Measurements from ENCODE around the gene CARF.

The CARF gene

DNA sequence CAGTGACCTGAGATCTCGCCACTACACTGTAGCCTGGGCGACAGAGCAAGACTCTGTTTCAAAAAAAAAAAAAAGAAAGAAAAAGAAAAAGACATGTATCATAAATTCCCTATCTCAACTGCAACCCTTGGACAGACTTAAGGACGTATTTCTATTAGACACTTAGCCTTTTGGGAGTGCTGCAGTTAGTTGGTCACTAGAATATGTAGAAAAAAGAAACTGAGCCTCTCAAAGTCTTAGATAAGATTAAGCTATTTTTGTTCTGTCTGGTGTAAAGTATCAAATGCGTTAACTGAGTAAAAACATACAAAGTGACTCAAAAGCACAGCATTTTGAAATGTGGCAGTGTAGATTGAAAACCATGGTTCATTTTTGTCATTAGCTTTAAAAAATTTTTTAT, 109.9 kb downstream of the CARF start:
- DNase-seq, result no peak

GRCh38 chr2:203022751-203023150, 110.7 kb downstream of the CARF start:
- DNase-seq, result no peak

DNA sequence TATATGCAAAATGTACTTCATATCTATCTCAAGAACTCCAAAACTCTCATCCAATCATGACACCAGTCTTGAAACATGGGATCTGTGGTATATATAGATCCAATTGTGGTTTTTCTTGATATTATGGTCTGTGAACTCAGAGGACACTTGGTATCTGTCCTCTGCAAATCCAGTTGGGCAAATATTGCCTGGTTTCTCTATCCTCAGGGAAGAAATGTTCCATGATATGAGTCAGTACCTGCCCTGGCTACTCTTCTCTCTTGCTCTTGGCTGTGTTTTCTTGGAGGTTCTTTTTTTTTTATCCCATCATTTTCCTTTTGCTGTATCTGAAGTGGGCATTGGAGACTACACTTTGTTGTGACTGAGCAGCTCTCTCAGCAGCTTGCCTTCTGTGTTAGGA, 113.5 kb downstream of the CARF start:
- DNase-seq, result no peak

GRCh38 chr2:203030545-203030944, 118.5 kb downstream of the CARF start:
- DNase-seq, result no peak

- DNase-seq, result no peak
Measured at GRCh38 chr2:203030991-203031390, 118.9 kb downstream of the CARF start.

- DNase-seq, result no peak
Measured at GRCh38 chr2:203033395-203033794, 121.3 kb downstream of the CARF start.

DNA sequence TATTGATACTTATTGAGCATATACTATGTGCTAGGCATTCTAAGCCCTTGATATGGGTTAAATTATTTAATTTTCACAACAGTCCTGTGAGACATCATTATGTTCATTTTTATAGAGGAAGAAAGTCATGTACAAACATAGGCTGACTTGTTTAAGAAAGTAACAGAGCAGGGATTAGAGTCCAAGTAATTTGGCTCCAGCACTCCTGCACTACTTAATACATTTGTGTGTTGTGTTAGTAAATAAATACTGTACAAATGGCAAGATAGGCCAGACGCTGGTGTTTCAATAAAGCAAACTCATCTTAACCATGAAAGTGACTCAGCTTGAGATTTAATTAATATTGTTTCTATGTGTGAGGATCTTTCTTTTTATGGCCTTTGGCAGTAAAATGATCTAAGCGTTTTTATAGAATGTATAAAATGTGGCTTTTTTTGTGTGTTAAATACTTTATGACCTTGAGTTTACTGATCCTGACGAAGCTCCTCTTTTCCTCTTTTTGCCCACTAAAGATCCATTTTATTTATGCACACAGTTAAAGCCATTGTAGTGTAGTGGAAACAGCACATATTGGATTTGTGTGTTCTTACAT, 123.9 kb downstream of the CARF start:
- no peak for DNase-seq
